Superior temporal gyrus (tissue), 1 donor: ENCODE measurements around the gene PLAC8.
"Not testable (repeated sequence)": the region's sequence is repeated elsewhere in the genome, so short reads cannot be mapped to it uniquely, and the experiment has no call there.

Experiments used
- DNase-seq: peaks from one replicate; pipeline ENCODE4 v3.0.0-alpha.2; 2016; ENCODE audit errors: extremely low spot score

PLAC8 gene

DNA sequence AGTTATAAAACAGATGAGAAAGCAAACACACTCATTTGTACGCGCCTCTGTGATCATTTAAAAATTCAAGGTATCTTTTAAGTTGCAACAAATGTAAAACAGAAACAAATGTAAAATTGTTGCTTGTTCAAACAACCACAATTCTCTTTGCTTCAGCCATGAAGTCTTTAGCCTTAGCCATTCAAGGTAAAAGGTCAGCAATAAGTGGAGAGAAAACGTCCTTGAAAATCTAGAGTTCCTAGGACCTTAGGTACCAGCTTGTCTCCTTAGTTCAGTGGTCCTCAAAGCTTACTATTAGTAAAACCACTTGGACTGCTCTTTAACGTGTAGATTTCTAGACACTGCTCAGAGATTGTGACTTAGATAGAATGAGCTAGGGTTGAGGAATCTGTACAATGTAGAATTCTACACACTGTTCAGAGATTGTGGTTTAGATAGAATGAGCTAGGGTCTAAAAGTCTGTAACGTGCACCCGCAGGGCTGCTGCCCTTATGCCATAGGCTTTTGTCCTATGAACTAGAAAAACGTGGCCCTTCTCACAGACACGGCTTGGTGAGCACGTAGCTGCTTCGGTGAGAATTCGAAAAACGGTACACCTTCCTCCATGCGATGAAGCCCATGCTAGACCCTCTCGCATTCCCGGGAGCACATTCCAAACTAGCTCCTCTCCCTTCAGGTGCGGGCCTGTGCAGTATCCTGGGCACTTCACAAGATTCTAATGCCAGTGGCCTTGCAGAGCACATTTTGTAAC is 1.7 kb downstream of the PLAC8 start:
- DNase-seq = no peak

DNA sequence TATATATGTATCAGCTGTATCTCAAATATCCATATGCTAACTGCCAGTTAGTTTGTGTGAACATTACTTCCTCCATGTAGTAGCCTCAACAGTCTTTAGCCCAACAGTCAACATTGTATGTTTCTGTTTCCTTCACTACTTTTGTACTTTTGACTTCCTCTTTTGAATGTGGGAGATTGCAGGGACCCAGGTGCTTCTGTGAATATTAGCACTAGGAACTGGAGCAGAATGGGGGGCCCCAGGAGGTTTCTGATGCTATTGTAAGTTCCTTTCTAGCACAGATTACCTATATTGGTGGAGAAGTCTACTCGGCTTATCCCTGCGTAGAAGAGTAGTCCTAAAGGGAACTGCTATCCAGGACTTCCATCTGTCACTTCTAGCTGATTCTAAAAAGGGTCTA is 2.3 kb downstream of the PLAC8 start:
- no peak for DNase-seq

DNA sequence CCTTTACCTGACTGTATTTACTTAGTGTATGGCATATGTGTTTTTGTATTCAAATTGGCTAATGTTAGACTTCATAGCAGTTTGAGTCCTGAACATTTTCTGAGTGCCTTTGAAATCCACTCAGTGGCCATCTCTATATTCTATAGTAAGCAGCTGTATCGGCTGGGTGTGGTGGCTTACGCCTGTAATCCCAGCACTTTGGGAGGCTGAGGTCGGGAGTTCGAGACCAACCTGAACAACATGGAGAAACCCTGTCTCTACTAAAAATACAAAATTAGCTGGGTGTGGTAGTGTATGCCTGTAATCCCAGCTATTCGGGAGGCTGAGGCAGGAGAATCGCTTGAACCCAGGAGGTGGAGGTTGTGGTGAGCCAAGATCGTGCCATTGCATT is 2.8 kb downstream of the PLAC8 start:
- DNase-seq = not testable (repeated sequence)

DNA sequence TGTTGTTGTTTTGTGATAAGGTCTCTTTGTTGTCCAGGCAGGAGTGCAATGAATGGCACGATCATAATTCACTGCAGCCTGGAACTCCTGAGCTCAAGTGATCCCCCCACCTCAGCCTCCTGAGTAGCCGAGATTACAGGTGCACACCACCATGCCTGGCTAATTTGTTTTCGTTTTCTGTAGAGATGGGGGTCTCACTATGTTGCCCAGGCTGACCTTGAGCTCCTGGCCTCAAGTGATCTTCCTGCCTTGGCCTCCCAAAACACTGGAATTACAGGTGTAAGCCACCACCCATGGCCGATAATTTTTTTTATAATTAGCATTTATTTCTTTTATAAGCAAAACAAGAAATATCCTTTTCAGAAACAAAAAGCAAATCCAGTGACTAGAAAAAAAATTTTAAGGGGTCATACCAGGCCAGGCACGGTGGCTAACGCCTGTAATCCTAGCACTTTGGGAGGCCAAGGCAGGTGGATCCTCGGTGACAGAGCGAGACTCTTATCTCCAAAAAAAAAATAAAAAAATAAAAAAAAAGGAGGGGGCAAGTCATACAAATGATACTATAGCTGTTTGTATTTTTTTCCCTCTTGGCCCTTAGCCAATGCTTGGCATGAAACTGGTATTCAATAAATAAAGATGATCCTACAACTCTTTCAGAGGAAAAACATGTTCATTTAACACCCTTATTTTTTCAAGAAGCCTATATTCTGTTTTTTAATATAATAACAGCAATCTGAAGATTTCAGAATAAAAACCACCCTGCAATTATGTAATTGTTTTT is 3.4 kb downstream of the PLAC8 start:
- no peak for DNase-seq

DNA sequence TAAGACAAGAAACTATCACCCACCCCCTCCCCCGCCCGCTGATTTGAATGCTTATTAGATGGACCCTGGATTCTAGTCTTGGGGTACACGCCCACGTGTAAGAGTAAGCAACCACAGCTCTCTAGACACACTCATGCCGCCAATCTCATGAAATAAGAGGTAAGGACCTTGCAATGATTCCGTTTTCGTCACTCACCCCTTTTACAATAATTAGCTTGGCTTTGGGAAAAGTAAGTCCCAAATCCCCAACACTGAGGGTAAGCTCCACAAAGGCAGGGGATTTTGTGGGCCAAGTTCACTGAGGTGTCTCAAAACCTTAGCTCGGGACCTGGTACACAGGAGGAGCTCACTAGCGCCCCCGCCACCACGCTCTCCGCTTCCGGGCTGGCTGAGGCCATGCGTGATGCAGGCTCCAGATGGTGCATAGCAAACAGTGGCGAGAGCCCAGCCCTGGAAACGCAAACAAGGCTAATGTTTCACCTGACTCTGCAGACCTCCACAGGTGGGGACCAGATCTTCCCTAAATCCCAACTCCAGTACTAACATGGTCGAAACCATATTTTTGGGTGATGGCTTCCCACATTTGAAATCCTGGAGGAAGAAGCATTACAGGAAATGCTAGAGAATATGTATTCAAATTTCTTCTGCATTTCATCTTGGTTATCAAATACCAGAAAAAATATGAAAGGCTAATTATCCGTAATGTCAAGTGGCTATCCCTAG is 4.1 kb downstream of the PLAC8 start:
- DNase-seq = peak; percentile 79

DNA sequence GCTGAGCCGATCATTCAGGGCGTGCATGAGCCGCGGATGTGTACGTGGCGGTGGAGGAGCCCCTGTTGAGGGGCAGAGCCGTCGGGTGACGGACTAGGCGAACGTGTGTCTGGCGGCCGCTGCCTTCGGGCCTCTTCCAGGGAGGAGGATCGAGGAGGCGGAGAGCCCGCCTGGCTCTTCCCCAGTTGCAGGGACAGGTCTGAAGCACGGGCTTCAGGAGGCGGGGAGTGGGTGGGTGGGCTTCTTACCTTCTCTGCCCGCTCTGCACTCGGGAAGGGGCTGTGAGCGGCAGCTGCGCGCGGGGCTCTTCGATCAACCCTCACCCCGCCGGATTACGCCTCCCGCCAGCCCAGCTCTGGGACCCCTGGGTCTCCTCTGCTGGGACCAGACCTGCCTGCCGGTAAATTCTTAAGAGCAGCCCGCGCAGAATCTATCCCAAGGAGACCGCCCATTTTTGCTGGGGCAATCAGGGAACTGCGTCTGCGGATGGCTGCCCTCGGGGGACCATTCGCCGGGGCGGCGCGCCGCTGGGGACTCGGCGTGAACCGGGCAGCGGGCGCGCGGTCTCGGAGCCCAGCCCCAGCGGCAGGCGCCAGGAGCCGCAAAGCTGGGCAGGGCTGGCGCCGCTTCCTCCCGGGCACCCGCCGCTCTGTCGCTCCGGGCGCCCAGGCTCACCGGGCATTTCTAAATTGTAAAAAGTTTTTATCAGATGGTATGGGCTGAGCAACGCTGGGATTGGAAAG is 4.9 kb downstream of the PLAC8 start:
- no peak for DNase-seq

DNA sequence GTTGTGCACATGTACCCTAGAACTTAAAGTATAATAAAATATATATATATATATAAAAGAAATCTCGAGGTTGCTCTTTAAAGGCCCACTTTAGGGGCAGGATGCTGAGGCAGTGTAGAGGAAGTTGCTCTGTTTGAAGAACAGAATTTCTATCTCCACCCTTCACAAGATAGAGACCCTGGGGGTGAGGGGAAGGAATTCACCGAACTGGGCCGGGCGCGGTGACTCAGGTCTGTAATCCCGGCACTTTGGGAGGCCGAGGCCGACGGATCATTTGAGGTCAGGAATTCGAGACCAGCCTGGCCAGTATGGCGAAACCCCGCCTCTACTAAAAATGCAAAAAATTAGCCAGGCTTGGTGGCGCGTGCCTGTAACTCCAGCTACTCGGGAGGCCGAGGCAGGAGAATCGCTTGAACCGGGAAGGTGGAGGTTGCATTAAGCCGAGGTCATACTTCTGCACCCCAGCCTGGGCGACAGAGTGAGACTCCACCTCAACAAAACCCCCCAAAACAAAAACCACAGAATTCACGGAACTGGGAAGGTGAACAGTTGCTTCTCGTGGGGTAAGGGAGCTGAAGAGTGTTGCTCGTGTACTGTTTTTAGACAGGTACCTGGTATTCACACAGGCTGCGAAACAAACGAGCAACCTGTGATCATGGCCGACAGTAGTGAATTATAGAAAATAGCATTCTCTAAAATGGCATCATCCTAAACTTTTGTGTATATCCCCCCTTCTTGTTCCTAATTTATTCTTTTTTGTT is 6.2 kb downstream of the PLAC8 start:
- DNase-seq = no peak

DNA sequence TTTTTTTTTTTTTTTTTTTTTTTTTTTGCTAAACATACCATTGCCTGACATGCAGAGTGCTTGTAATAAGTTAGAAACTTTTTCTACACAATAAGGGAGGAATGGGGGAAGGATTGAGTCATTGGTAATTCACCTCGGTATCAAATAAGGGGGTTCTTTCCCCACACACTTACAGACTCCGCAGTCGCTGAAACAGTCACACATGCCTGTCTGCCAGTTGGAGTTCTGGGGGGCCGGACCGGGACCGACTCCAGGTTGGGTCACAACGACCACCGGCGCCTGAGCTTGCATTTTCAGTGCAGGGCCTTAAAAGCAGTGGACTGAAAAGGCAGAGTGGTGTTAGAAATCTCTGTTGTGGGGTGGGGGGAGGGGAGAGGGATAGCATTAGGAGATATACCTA is 6.9 kb downstream of the PLAC8 start:
- DNase-seq = no peak

DNA sequence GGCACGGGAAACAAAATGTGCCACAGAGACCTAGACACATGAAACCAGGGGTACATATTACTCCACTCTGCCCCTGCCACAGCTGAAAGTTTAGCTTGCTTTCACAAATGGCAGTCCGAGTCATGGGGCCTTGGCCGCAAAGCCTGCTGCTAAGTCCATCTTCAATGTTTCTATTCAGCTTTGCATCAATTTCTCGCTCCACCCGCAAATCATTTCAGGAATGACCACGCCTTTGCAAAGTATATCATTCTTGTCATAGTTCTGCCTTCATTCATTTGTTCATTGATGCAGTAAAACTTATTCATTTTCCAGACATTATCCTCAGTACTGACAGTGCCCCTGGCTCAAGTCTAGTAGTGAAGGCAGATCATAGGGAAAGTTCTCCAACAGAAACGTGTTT is 9.5 kb downstream of the PLAC8 start:
- no peak for DNase-seq

DNA sequence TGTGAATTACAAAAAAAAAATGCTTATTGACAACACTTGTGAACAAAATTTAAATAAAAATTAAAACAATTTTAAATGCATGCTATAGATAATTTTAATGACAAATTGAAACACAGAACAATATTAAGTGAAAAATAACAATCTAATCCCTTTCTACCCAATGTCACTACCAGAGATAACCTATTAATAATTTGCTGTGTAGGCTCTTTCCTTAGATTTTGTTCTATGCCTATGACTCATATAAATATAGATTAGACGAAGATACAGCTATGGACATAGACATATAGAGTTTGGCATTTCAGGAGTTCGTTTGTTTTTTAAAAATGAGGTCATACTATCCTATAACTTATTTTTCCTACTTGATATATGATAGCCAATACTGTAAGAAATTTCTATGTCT is 18.1 kb downstream of the PLAC8 start:
- DNase-seq = no peak

DNA sequence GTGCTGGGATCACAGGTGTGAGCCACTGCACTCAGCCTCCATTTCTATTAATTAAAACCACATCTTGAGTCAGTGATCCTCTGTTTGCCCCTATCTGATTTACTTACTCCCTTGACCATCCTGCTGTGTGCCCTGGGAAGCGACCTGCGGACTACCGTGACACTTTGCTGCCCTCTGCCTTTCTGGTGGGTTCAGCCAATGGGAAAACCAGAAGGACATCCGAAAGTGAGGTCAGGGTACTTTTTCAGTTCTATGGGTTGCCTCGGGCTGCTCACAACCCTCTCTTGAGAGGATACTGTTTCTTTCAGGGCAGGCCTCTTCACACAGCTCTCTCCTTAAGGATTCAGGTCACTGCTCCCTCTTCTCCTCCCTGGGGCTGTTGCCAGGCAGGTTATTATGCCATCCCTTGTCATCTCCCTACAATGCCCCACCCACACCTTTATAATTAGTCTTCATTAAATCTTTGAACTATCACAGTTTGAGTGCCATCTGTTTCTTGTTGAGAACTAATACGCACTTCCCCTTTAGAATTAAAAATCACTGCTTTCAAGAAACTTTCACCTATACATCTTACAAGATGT is 21.4 kb downstream of the PLAC8 start:
- DNase-seq = no peak

DNA sequence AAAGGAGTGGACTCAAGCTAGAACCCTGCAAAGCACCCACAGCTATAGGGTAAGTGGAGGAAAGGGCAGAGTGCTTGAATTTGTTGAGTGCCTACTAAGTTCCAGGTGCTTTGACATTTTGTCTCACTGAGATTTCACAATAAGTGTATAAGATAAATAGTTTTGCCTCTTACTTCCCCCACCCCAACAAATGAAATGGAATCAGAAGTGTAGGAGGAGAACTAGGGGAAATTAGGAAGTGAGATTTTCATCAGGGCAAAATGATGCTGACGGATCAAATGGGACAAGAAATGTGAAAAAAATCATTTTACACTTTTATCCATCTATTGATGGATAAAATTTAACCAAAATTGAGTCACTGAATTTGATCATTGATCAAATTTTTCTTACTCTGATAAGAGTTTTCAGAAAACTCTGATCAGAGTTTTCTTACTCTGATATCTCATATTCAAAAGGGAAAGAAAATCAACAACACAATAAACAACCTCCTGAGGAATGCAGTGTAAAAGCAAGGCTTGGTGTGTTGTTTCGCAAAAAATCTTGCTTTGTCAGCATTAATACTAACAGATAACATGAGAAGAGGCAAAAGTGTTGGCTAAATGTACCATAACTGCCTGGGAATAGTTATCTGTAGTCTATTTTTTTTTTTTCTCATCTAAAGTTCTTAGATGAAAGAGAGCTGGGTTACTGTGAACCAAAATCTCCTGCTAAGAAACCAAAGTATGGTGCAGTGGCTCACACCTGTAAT is 24.9 kb downstream of the PLAC8 start:
- DNase-seq = no peak

DNA sequence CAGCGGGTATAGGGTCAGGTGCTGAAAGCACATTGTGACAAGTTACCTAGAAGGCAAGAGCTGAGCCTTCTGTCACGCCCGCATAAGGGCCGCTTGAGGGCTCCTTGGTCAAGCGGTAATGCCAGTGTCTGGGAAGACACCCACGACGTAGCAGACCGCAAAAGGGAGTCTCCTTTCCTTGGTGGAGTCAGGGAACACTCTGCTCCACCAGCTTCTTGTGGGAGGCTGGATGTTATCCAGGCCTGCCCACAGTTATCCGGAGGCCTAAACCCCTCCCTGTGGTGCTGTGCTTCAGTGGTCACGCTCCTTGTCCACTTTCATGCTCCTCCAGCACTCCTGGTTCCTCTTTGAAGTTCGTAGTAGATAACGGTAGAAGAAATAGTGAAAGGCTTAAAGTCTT is 29.6 kb downstream of the PLAC8 start:
- DNase-seq = not testable (repeated sequence)

DNA sequence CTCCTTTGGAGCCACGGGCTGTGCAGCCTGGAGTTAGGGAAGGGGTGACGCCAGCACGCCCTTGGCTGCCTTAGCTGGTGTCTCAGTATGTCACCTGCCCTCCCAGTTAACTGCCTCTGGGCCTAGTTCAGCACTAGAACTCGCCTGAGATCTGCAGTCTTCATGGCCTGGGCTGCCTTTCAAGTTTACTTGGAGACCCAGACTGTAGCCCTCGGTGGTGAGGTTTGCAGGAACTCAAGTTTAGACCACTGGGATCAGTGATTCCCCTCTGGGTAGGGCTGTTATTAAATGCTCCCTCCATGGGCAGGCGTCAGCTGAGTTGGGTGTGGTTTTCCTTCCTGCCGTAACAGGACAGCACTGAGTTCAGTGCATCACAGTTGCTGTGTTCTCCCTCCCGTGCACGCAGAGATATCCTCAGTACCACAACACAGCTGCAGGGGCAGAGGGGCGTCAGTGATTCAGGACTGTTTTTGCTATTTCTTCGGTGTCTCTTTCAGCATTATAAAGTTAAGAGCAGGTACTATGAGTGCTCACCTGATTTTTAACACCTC is 30.5 kb downstream of the PLAC8 start:
- no peak for DNase-seq

DNA sequence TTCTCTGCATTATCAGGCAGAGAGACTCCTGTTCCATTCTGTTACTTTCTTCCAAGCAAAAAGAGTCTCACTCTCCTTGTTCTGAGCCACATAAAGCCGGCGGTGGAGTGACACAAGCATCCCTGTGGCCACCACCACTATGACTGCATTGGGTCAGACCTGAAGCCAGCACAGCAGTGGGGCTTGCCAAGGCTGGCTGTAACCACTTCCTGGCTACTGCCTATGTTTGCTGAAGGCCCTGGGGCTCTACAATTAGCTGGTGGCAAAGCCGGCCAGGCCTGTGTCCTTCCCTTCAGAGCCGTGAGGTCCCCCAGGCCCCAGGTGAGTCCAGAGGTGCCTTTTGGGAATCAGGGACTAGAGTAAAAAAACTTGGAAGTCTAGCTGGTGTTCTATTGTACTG is 31.8 kb downstream of the PLAC8 start:
- DNase-seq = no peak

DNA sequence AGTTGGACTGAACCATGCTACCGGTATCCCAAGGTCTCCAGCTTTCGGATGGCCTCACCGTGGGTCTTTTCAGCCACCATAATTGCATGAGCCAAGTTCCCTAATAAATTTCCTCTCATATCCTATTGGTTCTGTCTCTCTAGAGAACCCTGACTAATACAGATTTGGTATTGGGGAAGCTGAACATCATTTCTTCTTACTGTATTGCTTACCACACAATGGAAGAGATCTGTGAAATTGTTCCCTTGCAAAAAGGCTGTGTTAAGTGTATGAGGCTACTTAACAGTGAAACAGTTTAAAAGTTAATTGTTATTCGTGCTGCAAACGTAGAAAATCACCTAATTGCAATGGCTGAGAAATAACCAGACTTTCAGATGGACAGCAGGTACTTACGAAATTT is 34.0 kb downstream of the PLAC8 start:
- no peak for DNase-seq

DNA sequence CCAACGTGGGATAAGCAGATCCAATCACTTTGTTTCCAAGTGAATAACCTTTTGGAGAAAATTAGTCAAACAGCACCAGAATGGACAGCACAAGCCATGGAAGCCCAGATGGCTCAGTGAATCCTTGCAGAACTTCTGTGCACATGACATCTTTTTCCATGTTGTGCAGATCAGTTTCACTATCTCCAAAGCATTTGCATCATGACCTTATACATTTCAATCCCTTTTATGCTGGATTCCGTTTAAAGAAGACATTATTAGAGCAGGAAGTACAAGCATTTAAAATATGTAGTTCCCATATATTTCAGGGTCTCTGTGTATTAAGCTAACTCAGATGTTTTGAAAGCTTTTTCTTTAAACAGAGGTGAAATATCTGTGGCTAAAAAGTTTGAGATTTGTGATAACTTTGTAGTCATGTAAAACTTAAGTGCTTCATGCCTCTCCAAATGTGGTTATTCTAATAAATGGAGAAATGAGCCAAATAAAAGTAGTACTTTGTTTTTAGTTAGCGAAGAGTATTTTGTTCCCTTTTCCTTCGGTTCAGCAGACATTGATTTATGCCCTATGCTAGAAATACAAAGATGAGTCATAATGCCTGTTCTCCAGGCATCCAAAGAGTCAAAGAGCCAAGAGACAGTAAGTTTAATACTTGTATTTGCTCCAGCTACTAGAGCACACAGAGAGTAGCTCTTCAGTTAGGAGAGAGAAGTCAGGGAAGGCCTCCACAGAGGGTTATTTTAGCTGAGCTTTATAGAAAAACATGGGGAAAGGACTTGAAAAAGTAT is 39.0 kb downstream of the PLAC8 start:
- DNase-seq = no peak

DNA sequence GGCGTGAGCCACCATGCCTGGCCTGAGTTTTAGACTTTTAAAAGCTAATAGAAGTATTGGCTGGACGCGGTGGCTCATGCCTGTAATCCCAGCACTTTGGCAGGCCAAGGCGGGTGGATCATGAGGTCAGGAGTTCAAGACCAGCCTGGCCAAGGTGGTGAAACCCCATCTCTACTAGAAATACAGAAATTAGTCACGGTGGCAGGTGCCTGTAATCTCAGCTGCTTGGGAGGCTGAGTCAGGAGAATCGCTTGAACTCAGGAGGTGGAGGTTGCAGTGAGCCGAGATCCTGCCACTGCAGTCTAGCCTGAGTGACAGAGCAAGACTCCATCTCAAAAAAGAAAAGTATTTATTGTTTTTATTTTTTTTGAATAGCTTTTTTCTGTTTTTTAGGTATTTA is 39.7 kb downstream of the PLAC8 start:
- DNase-seq = not testable (repeated sequence)

DNA sequence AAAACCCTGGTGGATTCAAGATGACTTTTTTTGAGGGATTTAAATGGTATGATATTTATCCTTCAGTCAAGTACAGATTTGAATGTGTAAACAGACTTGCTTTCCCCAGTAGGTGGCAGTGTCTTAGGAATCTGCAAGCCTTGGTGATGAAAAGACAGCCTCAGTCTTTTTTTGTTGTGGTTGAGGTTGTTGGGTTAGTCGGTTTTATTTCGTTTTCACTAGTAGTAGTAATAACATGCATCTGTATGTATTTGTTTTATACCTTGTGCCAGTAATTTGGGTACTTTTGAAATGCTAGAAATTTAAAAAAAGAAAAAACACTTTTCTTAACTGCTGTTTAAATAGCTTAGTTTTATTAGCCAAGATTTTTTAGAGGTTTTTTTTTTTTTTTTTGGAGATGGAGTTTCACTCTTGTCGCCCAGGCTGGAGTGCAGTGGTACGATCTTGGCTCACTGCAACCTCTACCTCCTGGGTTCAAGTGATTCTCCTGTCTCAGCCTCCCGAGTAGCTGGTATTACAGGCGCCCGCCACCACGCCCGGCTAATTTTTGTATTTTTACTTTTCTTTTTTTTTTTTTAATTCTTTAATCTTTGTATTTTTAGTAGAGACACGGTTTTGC is 40.3 kb downstream of the PLAC8 start:
- DNase-seq = peak; percentile 83
